Vagina (tissue), 2 donors: ENCODE measurements around the gene CNOT1. TPM values are rescaled to one million over a fixed set of nuclear protein-coding genes. Genes with fewer than 3 reads are reported as not detected.

Experiments
- DNase-seq, 2 donors: peaks; one replicate each; pipeline ENCODE4 v3.0.0-alpha.2; 2017; ENCODE audit errors: extremely low spot score in 2 of 2
- H3K27ac ChIP-seq: fragments of 200-600 bp; sonication (generic); one replicate; pipeline ENCODE4 v1.5.1; 2019
- H3K27me3 ChIP-seq: fragments of 200-600 bp; sonication (generic); one replicate; pipeline ENCODE4 v1.5.1; 2019
- H3K36me3 ChIP-seq, 2 donors: fragments of 200-600 bp; sonication (generic); one replicate each; pipeline ENCODE4 v1.5.1; 2017 to 2019
- H3K4me1 ChIP-seq: fragments of 200-600 bp; sonication (generic); one replicate; pipeline ENCODE4 v1.5.1; 2019
- H3K4me3 ChIP-seq, 2 donors: fragments of 200-600 bp; sonication (generic); 1 replicate in 1 of 2; 2 replicates in 1 of 2; pipeline ENCODE4 v1.5.1; 2016 to 2019
- H3K9me3 ChIP-seq: fragments of 200-600 bp; sonication (generic); one replicate; pipeline ENCODE4 v1.5.1; 2019
- POLR2A ChIP-seq, 2 donors: fragments of 450-650 bp; IDR thresholded peaks; one replicate each; pipeline ENCODE4 v1.6.1; 2017; ENCODE audit warnings: antibody characterized with exemption in 2 of 2, mild to moderate bottlenecking in 2 of 2, moderate library complexity in 2 of 2
- POLR2AphosphoS5 ChIP-seq, 2 donors: sonication (generic); formaldehyde crosslinking; IDR thresholded peaks; one replicate each; pipeline ENCODE4 v1.9.0; 2017; ENCODE audit warnings: antibody characterized with exemption in 2 of 2, mild to moderate bottlenecking in 2 of 2, low read depth in 1 of 2; ENCODE audit not compliant: insufficient read depth in 1 of 2
- intact Hi-C: fragments of 100-400 bp; cut with DNase I; formaldehyde crosslinking; loops from one replicate; pipeline ENCODE4 v1.15.1; 2023
- total RNA-seq: library from RNA; depleted of rRNA; stranded (reverse); fragments of >200 nt; gene quantifications from one replicate; pipeline ENCODE4 v1.2.3, GENCODE V29; 2016
- TF ChIP-seq, protein P1 (sequence below), 3 experiments: fragments of 450-650 bp in 2 of 3; fragments of 200-600 bp in 1 of 3; sonication (generic) in 1 of 3; IDR thresholded peaks; one replicate each; pipeline ENCODE4 v1.5.1; 2017 to 2019; ENCODE audit warnings: antibody characterized with exemption in 3 of 3, mild to moderate bottlenecking in 2 of 3, moderate library complexity in 2 of 3

CNOT1 gene
- total RNA-seq, 1 donor from 2014 or later: 115 TPM

DNA sequence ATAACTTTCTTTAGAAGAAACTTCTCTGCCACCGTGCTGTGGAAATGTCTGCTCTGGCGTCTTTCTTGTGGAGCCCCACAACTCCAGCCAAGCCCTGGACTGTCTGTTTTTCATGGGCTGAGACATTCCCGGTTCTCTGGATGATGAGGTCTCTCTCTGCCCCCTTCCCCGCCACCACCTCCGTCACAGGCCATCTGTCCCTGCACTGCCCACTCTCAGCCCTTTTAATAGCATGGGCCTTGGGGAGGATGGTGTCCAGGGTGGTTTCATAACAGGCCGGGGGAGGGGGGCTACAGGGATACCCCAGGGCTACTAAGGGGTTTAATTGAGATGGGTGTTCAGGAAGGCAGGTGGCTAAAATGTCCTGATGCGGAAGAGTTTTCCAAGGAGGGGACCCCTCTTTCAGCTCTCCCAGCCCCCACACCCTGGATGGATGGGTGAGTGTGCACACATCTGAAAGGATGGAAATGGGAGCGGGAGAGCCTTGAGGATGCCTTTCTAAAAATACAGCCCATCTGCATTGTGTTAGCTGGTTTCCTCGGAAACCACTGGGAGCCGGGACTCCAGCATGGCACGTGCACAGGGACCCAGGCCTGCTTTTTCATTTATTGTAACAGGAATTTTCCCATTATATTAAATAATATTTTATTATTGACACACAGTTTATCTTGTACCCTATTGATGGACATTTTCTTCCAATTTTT, 144.3 kb downstream of the CNOT1 start:
- H3K27me3 ChIP-seq: no peaks in the 10 kb centered on the region
- H3K4me3 ChIP-seq: no peak overlapping the region
- no peak overlapping the region for H3K27ac ChIP-seq
- intact Hi-C loops: no loop called here
- H3K36me3 ChIP-seq: no peaks in the 10 kb centered on the region
- TF ChIP-seq POLR2A (IDR thresholded peaks at IDR 0.05): no peak
- TF ChIP-seq, protein P1, sequence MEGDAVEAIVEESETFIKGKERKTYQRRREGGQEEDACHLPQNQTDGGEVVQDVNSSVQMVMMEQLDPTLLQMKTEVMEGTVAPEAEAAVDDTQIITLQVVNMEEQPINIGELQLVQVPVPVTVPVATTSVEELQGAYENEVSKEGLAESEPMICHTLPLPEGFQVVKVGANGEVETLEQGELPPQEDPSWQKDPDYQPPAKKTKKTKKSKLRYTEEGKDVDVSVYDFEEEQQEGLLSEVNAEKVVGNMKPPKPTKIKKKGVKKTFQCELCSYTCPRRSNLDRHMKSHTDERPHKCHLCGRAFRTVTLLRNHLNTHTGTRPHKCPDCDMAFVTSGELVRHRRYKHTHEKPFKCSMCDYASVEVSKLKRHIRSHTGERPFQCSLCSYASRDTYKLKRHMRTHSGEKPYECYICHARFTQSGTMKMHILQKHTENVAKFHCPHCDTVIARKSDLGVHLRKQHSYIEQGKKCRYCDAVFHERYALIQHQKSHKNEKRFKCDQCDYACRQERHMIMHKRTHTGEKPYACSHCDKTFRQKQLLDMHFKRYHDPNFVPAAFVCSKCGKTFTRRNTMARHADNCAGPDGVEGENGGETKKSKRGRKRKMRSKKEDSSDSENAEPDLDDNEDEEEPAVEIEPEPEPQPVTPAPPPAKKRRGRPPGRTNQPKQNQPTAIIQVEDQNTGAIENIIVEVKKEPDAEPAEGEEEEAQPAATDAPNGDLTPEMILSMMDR (IDR thresholded peaks at IDR 0.05): no peak
- TF ChIP-seq POLR2AphosphoS5 (IDR thresholded peaks at IDR 0.05; ENCODE audit: insufficient read depth in 1 of 2, low read depth in 1 of 2): no peak
- H3K9me3 ChIP-seq: no peaks in the 10 kb centered on the region
- DNase-seq: no peak
- peaks cover 6% of the 10 kb centered on the region for H3K4me1 ChIP-seq

DNA sequence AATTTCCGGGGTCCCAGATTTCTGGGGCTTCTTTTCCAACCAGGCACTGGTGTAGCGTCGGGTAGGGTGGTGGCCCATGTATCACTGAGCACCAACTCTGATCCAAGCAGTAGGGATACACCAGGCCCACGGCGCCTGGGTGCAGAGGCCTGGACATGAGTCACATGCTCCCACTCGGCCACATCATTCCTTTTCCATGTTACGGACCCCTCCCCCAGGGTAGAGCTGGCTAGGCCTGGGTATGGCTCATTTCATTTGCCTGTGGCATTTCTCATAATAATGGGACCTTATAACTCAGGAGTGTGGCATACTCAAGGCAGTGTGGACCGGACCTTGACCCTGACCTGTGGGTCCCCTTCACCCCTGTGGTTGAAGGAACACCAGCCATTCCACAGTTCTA, 147.7 kb downstream of the CNOT1 start:
- no peaks in the 10 kb centered on the region for H3K4me1 ChIP-seq
- no peak overlapping the region for H3K4me3 ChIP-seq
- H3K27me3 ChIP-seq: no peaks in the 10 kb centered on the region
- TF ChIP-seq POLR2AphosphoS5 (IDR thresholded peaks at IDR 0.05; ENCODE audit: insufficient read depth in 1 of 2, low read depth in 1 of 2) (no peak), POLR2A (IDR thresholded peaks at IDR 0.05) (no peak)
- TF ChIP-seq, protein P1 (IDR thresholded peaks at IDR 0.05): no peak
- H3K27ac ChIP-seq: no peak overlapping the region
- intact Hi-C loops: no loop called here
- DNase-seq: no peak
- no peaks in the 10 kb centered on the region for H3K9me3 ChIP-seq
- no peaks in the 10 kb centered on the region for H3K36me3 ChIP-seq

DNA sequence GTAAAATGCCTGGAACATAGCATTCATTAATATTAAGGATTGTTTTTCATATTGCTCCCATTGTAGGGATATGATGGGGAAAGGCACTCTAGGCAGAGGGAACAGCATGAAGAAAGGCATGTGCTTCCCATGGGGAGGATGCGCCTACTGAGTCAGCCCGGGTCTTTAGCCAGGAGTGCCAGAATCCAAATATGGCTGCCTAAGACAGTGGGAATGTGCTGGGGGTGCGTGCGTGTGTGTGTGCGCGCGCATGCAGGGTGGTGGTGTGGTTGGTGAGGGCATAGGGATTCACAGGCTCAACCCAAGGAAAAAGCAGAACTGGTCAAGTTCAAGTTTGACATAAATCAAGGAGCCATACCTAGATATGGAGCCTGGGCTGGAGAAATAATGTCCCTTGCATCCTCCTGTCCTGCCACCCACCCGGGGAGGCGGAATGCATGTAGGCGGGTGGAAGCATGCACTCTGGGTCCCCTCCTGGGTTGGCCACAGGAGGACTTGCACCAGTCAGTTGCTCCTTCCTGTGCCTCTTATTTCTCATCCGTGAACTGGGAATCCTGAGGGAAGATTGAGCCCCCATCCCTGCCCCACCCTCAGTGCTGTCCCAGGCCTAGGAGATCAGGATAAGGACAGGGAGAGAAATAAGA, 148.3 kb downstream of the CNOT1 start:
- Histone ChIP-seq H3K36me3 (no peaks in the 10 kb centered on the region), H3K27ac (no peak overlapping the region), H3K9me3 (no peaks in the 10 kb centered on the region), H3K4me1 (no peaks in the 10 kb centered on the region), H3K27me3 (no peaks in the 10 kb centered on the region), H3K4me3 (no peak overlapping the region)
- TF ChIP-seq POLR2AphosphoS5 (IDR thresholded peaks at IDR 0.05; ENCODE audit: insufficient read depth in 1 of 2, low read depth in 1 of 2) (no peak), POLR2A (IDR thresholded peaks at IDR 0.05) (no peak)
- TF ChIP-seq, protein P1 (IDR thresholded peaks at IDR 0.05): no peak
- no peak for DNase-seq
- intact Hi-C loops: no loop called here

DNA sequence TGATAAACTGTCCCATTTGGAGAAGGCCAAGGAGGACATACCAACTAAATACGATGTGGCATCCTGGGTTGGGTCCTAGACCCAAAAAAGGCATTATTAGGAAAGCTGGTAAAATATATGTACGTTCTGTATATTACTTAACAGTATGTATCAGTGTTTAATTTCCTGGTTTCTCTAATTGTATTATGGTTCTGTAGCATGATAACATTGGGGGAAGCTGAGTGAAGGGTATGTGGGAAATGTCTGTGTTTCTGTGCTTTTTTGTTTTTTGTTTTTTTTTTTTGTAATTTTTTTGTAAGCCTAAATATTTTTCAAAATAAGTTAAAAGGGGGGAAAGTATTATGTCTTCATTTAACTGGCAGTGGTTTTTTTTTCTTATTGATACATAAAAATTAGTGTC, 151.2 kb downstream of the CNOT1 start:
- Histone ChIP-seq H3K4me1 (no peaks in the 10 kb centered on the region), H3K27ac (no peak overlapping the region), H3K27me3 (no peaks in the 10 kb centered on the region), H3K36me3 (no peaks in the 10 kb centered on the region), H3K4me3 (no peak overlapping the region), H3K9me3 (no peaks in the 10 kb centered on the region)
- intact Hi-C loops: no loop called here
- DNase-seq: no peak
- TF ChIP-seq POLR2A (IDR thresholded peaks at IDR 0.05): no peak
- TF ChIP-seq, protein P1 (IDR thresholded peaks at IDR 0.05): no peak
- TF ChIP-seq POLR2AphosphoS5 (IDR thresholded peaks at IDR 0.05; ENCODE audit: insufficient read depth in 1 of 2, low read depth in 1 of 2): no peak

DNA sequence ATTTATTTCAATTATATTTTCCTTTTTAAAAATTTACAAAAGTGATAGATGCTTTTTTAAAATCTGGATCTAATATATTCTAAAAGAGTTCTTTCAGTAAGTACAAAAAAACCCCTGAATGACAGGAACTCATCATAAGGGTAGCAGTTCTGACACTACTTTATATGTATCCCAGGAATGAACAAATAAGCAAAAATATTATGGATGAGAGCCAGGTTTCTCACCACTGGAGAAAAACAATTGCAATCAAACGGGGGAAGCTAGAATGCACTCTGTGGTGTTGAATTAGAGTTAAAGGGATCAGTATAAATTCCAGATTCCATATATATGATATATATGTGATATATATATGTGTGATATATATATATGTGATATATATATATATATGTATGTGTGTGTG, 152.8 kb downstream of the CNOT1 start:
- intact Hi-C loops: no loop called here
- Histone ChIP-seq H3K36me3 (no peaks in the 10 kb centered on the region), H3K4me3 (no peak overlapping the region), H3K9me3 (no peaks in the 10 kb centered on the region), H3K4me1 (no peaks in the 10 kb centered on the region), H3K27me3 (no peaks in the 10 kb centered on the region), H3K27ac (no peak overlapping the region)
- DNase-seq: no peak
- TF ChIP-seq, protein P1 (IDR thresholded peaks at IDR 0.05): no peak
- TF ChIP-seq POLR2AphosphoS5 (IDR thresholded peaks at IDR 0.05; ENCODE audit: insufficient read depth in 1 of 2, low read depth in 1 of 2) (no peak), POLR2A (IDR thresholded peaks at IDR 0.05) (no peak)
